ENCODE measurements around the gene GMFB.

The GMFB gene

DNA sequence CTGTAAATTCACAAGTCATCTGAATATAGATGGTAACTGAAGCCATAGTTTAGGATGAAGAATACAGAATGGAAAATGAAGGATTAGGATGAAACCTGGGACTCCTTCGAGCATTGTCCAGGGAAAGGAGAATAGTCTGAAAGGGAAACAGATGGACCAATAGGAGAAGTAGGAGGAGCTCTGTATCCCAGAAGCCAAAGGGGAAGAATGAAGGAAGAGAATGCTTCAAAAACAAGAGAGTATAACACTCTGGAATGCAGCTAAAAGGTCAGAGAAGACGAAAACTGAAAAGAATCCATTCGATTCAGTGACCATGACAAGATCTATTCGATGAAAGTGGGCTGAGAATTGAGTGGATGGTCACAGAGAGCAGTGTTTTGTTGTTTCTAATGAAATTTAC lies 1.0 kb downstream of the GMFB start:
- peaks cover 33% of the 10 kb centered on the region for H3K36me3 Mint-ChIP-seq (ENCODE audit: low read depth)
- H3K9me3 Mint-ChIP-seq: no peaks in the 10 kb centered on the region
- H3K4me1 Mint-ChIP-seq (ENCODE audit: low read depth): peaks cover 75% of the 10 kb centered on the region
- H3K4me3 Mint-ChIP-seq: peak overlapping the region; percentile 70
- no peaks in the 10 kb centered on the region for H3K27me3 Mint-ChIP-seq
- peak overlapping the region; percentile 89 for H3K27ac Mint-ChIP-seq
- intact Hi-C loops (cut with micrococcal nuclease): loop anchor here (2.0 to 5.0 kb wide), 2 partner anchors 35 to 91 kb away; partner anchors contain the start of gene CDKN3

- H3K9me3 Mint-ChIP-seq: no peaks in the 10 kb centered on the region
- peaks cover 43% of the 10 kb centered on the region for H3K36me3 Mint-ChIP-seq (ENCODE audit: low read depth)
- no peaks in the 10 kb centered on the region for H3K27me3 Mint-ChIP-seq
- peaks cover 75% of the 10 kb centered on the region for H3K4me1 Mint-ChIP-seq (ENCODE audit: low read depth)
- peak overlapping the region; percentile 65 for H3K27ac Mint-ChIP-seq
- H3K4me3 Mint-ChIP-seq: no peak overlapping the region
- intact Hi-C loops (cut with micrococcal nuclease): loop anchor here (5.0 kb wide), 1 partner anchor 34 kb away; no protein-coding TSS in a partner anchor
Observed at GRCh38 chr14:54486685-54487084, 2.1 kb downstream of the GMFB start.

DNA sequence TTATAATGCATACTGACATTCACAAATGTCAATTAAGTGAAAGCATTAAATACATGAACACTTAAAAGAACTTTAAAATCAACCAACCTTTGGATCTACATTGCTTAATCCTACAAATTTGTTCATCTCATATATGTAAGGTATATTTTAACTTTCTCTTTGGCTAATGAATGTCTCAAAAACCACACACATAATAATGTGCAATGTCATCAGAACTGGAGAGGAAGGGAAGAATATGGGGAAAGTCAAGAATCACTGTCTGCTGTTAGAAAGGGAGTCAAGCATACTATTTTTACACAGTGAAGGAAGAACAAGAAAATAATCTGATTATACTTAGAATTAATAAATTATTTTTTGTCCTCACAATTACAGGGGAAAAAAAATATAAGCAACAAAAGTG lies 4.9 kb downstream of the GMFB start:
- Mint-ChIP-seq H3K4me3 (peak overlapping the region; percentile 55), H3K27ac (peak overlapping the region; percentile 65), H3K9me3 (no peaks in the 10 kb centered on the region), H3K27me3 (no peaks in the 10 kb centered on the region), H3K36me3 (ENCODE audit: low read depth) (peaks cover 62% of the 10 kb centered on the region), H3K4me1 (ENCODE audit: low read depth) (peaks cover 53% of the 10 kb centered on the region)
- intact Hi-C loops (cut with micrococcal nuclease): no loop called here

DNA sequence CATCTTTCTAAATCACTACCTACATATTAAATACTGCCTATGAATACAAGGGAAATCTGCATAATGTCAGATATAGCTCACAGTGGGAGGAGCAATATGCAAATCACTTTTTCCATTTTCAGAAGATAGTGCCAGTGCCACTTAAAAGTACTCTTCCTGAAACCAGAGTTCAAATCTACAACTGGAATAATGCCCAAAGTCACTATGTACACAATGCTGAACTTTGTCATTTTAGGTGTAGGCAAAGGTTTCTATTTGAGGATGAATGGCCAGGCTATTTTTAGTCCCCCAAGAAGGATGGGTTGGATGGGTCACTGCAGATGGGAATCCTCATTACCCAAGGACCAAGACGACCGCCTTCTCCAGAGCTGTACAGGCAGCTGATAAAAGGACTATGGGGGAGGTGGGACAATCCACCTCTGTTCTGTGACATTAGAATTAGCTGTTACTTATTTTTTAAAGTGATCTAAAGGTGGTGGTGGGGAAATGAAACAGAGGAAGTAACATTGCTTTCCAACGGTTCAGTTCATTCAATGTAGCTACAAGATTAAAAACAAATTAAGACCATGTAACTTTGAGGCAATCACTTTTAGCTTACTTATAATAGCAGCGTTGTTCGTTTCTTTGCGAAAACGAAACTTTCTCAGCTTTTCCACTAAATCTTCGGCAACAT lies 5.6 kb downstream of the GMFB start:
- H3K27me3 Mint-ChIP-seq: no peaks in the 10 kb centered on the region
- intact Hi-C loops (cut with micrococcal nuclease): no loop called here
- H3K9me3 Mint-ChIP-seq: no peaks in the 10 kb centered on the region
- H3K36me3 Mint-ChIP-seq (ENCODE audit: low read depth): peaks cover 65% of the 10 kb centered on the region
- H3K4me3 Mint-ChIP-seq: peak overlapping the region; percentile 55
- H3K4me1 Mint-ChIP-seq (ENCODE audit: low read depth): peaks cover 53% of the 10 kb centered on the region
- H3K27ac Mint-ChIP-seq: peak overlapping the region; percentile 65

DNA sequence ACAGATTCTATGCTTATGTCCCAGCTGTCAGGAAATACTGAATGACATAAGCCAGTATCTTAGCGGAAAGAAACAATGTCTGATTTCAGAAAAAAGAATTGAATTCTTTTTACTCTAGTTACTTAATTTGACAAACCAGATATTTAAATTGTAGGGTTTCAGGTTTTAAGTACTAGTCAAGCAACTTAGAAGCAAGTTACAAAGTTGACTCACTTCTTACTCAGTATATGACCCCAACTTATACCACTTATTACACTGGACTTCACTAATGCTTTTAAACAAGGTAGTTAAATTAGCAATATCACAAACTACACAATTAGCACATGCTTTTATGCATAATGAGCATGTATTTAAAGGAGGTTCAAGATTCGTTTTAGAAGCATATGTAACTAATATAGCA lies 7.1 kb downstream of the GMFB start:
- intact Hi-C loops (cut with micrococcal nuclease): no loop called here
- H3K27ac Mint-ChIP-seq: no peak overlapping the region
- no peaks in the 10 kb centered on the region for H3K27me3 Mint-ChIP-seq
- no peak overlapping the region for H3K4me3 Mint-ChIP-seq
- H3K9me3 Mint-ChIP-seq: no peaks in the 10 kb centered on the region
- peaks cover 40% of the 10 kb centered on the region for H3K4me1 Mint-ChIP-seq (ENCODE audit: low read depth)
- H3K36me3 Mint-ChIP-seq (ENCODE audit: low read depth): peaks cover 58% of the 10 kb centered on the region

GRCh38 chr14:54480830-54481562 lies 7.8 kb downstream of the GMFB start:
- H3K9me3 Mint-ChIP-seq: no peaks in the 10 kb centered on the region
- intact Hi-C loops (cut with micrococcal nuclease): no loop called here
- no peaks in the 10 kb centered on the region for H3K27me3 Mint-ChIP-seq
- no peak overlapping the region for H3K27ac Mint-ChIP-seq
- peaks cover 58% of the 10 kb centered on the region for H3K36me3 Mint-ChIP-seq (ENCODE audit: low read depth)
- H3K4me3 Mint-ChIP-seq: no peak overlapping the region
- H3K4me1 Mint-ChIP-seq (ENCODE audit: low read depth): peaks cover 39% of the 10 kb centered on the region

- no peak overlapping the region for H3K4me3 Mint-ChIP-seq
- no peaks in the 10 kb centered on the region for H3K9me3 Mint-ChIP-seq
- intact Hi-C loops (cut with micrococcal nuclease): no loop called here
- H3K4me1 Mint-ChIP-seq (ENCODE audit: low read depth): peaks cover 17% of the 10 kb centered on the region
- H3K27me3 Mint-ChIP-seq: no peaks in the 10 kb centered on the region
- H3K27ac Mint-ChIP-seq: no peak overlapping the region
- H3K36me3 Mint-ChIP-seq (ENCODE audit: low read depth): peaks cover 77% of the 10 kb centered on the region
Observed at GRCh38 chr14:54478636-54479215, 10.1 kb downstream of the GMFB start.

GRCh38 chr14:54475911-54476310 lies 12.9 kb downstream of the GMFB start:
- Mint-ChIP-seq H3K27ac (no peak overlapping the region), H3K9me3 (no peaks in the 10 kb centered on the region), H3K36me3 (ENCODE audit: low read depth) (peaks cover 89% of the 10 kb centered on the region), H3K27me3 (no peaks in the 10 kb centered on the region), H3K4me3 (no peak overlapping the region), H3K4me1 (ENCODE audit: low read depth) (peaks cover 6% of the 10 kb centered on the region)
- intact Hi-C loops (cut with micrococcal nuclease): no loop called here

- H3K27me3 Mint-ChIP-seq: no peaks in the 10 kb centered on the region
Observed at GRCh38 chr14:54475187-54475899, 13.4 kb downstream of the GMFB start.

DNA sequence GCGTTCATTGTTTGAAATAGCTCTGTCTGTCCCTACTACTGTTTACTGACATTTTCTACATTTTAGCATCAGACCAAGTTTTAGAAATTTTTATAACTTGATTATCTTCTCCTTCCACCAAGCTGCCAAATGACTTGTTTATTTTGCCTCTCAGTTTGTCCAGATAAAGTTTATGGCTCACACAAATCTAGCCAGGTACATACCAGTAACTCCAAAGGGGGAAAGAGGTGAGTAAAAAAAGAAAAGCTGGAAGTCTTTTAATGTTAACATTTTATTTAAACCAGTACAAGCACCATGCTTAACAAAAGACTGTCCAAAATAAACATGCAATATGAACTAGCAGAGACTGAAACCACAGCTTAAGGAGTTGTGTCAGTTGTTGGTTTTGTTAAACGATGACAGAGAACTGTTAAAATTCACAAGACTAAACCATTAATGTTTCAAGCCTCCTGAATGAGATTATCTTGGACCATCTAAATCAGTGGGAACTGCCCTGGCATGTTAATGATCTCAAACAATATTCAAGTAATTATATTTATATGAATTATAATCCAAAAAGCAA lies 14.5 kb downstream of the GMFB start:
- intact Hi-C loops (cut with micrococcal nuclease): no loop called here
- Mint-ChIP-seq H3K4me1 (ENCODE audit: low read depth) (peaks cover 6% of the 10 kb centered on the region), H3K27me3 (no peaks in the 10 kb centered on the region), H3K9me3 (no peaks in the 10 kb centered on the region), H3K27ac (no peak overlapping the region), H3K4me3 (no peak overlapping the region), H3K36me3 (ENCODE audit: low read depth) (peaks cover 81% of the 10 kb centered on the region)

More at GRCh38 chr14:54475187-54475899, 13.4 kb downstream of the GMFB start:
- peaks cover 6% of the 10 kb centered on the region for H3K4me1 Mint-ChIP-seq (ENCODE audit: low read depth)
- H3K27ac Mint-ChIP-seq: no peak overlapping the region
- intact Hi-C loops (cut with micrococcal nuclease): no loop called here
- no peak overlapping the region for H3K4me3 Mint-ChIP-seq
- H3K9me3 Mint-ChIP-seq: no peaks in the 10 kb centered on the region
- H3K36me3 Mint-ChIP-seq (ENCODE audit: low read depth): peaks cover 89% of the 10 kb centered on the region

DNA sequence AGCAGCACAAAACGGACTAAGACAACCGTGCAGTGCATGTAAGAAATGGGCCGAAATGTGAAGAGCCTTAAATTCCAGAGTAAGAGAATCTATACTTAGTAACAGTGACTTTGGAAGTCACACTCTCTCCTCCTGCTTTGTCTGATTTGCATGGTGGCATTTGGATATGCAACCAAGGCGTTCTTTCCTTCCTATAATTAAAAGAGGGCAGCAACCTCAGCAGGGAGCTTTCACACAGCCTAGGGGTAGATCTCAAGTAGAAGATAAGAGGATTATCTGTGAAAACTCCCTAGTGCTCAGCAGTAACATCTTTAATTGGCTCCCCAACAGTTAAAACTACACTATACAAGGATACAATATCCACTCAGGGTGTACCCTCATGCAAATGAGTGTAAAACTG lies 16.5 kb downstream of the GMFB start:
- peaks cover 13% of the 10 kb centered on the region for H3K9me3 Mint-ChIP-seq
- intact Hi-C loops (cut with micrococcal nuclease): no loop called here
- H3K4me3 Mint-ChIP-seq: no peak overlapping the region
- H3K4me1 Mint-ChIP-seq (ENCODE audit: low read depth): peaks cover 6% of the 10 kb centered on the region
- no peak overlapping the region for H3K27ac Mint-ChIP-seq
- H3K36me3 Mint-ChIP-seq (ENCODE audit: low read depth): peaks cover 83% of the 10 kb centered on the region
- H3K27me3 Mint-ChIP-seq: no peaks in the 10 kb centered on the region

- intact Hi-C loops (cut with micrococcal nuclease): no loop called here
- H3K36me3 Mint-ChIP-seq (ENCODE audit: low read depth): peaks cover 84% of the 10 kb centered on the region
- peaks cover 6% of the 10 kb centered on the region for H3K4me1 Mint-ChIP-seq (ENCODE audit: low read depth)
- H3K9me3 Mint-ChIP-seq: peaks cover 18% of the 10 kb centered on the region
- H3K4me3 Mint-ChIP-seq: no peak overlapping the region
- no peak overlapping the region for H3K27ac Mint-ChIP-seq
- no peaks in the 10 kb centered on the region for H3K27me3 Mint-ChIP-seq
Observed at GRCh38 chr14:54471641-54472040, 17.1 kb downstream of the GMFB start.

- no peak overlapping the region for H3K27ac Mint-ChIP-seq
- H3K27me3 Mint-ChIP-seq: no peaks in the 10 kb centered on the region
- H3K4me1 Mint-ChIP-seq (ENCODE audit: low read depth): no peaks in the 10 kb centered on the region
- H3K36me3 Mint-ChIP-seq (ENCODE audit: low read depth): peaks cover 75% of the 10 kb centered on the region
- intact Hi-C loops (cut with micrococcal nuclease): no loop called here
- no peak overlapping the region for H3K4me3 Mint-ChIP-seq
- peaks cover 18% of the 10 kb centered on the region for H3K9me3 Mint-ChIP-seq
Observed at GRCh38 chr14:54470701-54471100, 18.1 kb downstream of the GMFB start.

All from dendritic cell treated with granulocyte-macrophage colony-stimulating factor and Interleukin-4, amounts not matched to agents 40 ng/mL and 50 ng/mL, for 4 days (primary cell).